ENCODE measurements around the gene NID2.

- TF ChIP-seq POLR2AphosphoS2 (IDR thresholded peaks at IDR 0.05; ENCODE audit: low read length) (no peak), ZNF778 (CRISPR knock-in tag; IDR thresholded peaks at IDR 0.05) (no peak), HOXB6 (CRISPR knock-in tag; IDR thresholded peaks at IDR 0.05; ENCODE audit: borderline replicate concordance) (no peak), GATA2 (CRISPR knock-in tag; IDR thresholded peaks at IDR 0.05) (no peak), CTCF (IDR thresholded peaks at IDR 0.05 in 2 of 3, conservative IDR thresholded peaks at IDR 0.05 in 1 of 3; ENCODE audit: insufficient read depth in 2 of 3, low read depth in 1 of 3, low read length in 3 of 3) (no peak), ZNF174 (CRISPR knock-in tag; IDR thresholded peaks at IDR 0.05) (no peak), ZNF121 (CRISPR knock-in tag; conservative IDR thresholded peaks at IDR 0.05) (no peak), STAT6 (CRISPR knock-in tag; IDR thresholded peaks at IDR 0.05) (no peak)
Observed at GRCh38 chr14:52069307-52070050, 620 bp upstream of the NID2 start.

Data from K562 (cell line).